ENCODE data around the gene NUTM2F.
"Not testable (repeated sequence)": the region's sequence is repeated elsewhere in the genome, so short reads cannot be mapped to it uniquely, and the experiment has no call there.

Gene NUTM2F

GRCh38 chr9:94315034-94315984, 13.1 kb downstream of the NUTM2F start:
- not testable (repeated sequence) for DNase-seq

GRCh38 chr9:94303321-94303720, 25.1 kb downstream of the NUTM2F start:
- DNase-seq: no peak

GRCh38 chr9:94302426-94302825, 26.0 kb downstream of the NUTM2F start:
- DNase-seq: no peak

- no peak for DNase-seq
These were observed 26.9 kb downstream of the NUTM2F start for GRCh38 chr9:94301583-94301982.

GRCh38 chr9:94300470-94301301, 27.8 kb downstream of the NUTM2F start:
- no peak for DNase-seq

- DNase-seq: no peak
These were observed 29.4 kb downstream of the NUTM2F start for GRCh38 chr9:94298949-94299599.

- DNase-seq: no peak
These were observed 38.8 kb downstream of the NUTM2F start for GRCh38 chr9:94289691-94290090.

- DNase-seq: no peak
These were observed 40.4 kb downstream of the NUTM2F start for GRCh38 chr9:94287877-94288513.

GRCh38 chr9:94286116-94286515, 42.3 kb downstream of the NUTM2F start:
- DNase-seq: no peak

- DNase-seq: no peak
These were observed 47.3 kb downstream of the NUTM2F start for GRCh38 chr9:94281101-94281500.

GRCh38 chr9:94280409-94280989, 47.9 kb downstream of the NUTM2F start:
- no peak for DNase-seq

GRCh38 chr9:94277885-94278536, 50.4 kb downstream of the NUTM2F start:
- DNase-seq: no peak

- not testable (repeated sequence) for DNase-seq
These were observed 51.4 kb downstream of the NUTM2F start for GRCh38 chr9:94277029-94277428.

GRCh38 chr9:94270009-94270408, 58.4 kb downstream of the NUTM2F start:
- DNase-seq: no peak

GRCh38 chr9:94269264-94269663, 59.2 kb downstream of the NUTM2F start:
- DNase-seq: no peak

All from nucleus accumbens (tissue), 56 donors.